AG04449 (cell line): ENCODE results near the gene ADAMTS18.

Experiments used
- CTCF ChIA-PET: fragments of 350-600 bp; formaldehyde crosslinking; extraction: SDS; loops from one replicate; lab custom pipeline; 2021; ENCODE audit warnings: antibody characterized with exemption; lab: Yijun Ruan, JAX
- POLR2A ChIA-PET: fragments of 400-600, 350-600 bp; formaldehyde crosslinking; extraction: SDS; loops from one replicate; lab custom pipeline; 2020; ENCODE audit warnings: antibody characterized with exemption, inconsistent platforms; lab: Yijun Ruan, JAX
- DNase-seq: peaks from one replicate; pipeline ENCODE4 v3.0.0-alpha.2; 2010; ENCODE audit warnings: low read depth, low spot score
- H3K4me3 ChIP-seq: 2 replicates; pipeline ENCODE4 v1.5.1; 2011; ENCODE audit warnings: low read depth, mild to moderate bottlenecking, control low read depth, low read length
- CTCF ChIP-seq: IDR thresholded peaks from one replicate; pipeline ENCODE4 v1.5.1; 2011; ENCODE audit warnings: mild to moderate bottlenecking, moderate library complexity, low read length, control low read depth, inconsistent platforms; ENCODE audit not compliant: insufficient read depth; ENCODE audit errors: missing control alignments

ADAMTS18 gene

DNA sequence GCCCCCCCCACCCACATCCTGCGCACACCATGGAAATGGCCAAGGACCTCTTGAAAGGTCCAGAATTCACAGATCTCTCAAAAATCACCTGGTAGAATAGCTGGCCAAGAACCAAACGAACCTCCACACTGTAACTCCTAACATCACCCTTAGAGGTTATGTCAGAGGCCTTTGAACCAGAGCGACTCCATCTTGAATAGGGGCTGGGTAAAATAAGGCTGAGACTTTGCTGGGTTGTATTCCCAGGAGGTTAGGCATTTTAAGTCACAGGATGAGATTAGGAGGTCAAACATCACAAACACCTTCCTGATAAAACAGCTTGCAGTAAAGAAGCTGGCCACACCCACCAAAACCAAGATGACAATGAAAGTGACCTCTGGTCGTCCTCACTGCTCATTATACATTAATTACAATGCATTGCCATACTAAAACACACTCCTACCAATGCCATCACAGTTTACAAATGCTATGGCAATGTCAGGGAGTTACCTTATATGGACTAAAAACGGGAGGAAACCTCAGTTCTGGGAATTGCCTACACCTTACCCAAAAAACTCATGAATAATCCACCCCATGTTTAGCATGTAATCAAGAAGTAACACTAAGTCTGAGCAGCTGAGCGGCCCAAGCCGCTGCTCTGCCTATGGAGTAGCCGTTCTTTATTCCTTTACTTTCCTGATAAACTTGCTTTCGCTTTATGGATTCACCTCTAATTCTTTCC, 200.9 kb downstream of the ADAMTS18 start:
- no peak for TF ChIP-seq CTCF
- DNase-seq: no peak
- ChIA-PET POLR2A (no interaction called here), CTCF (interaction anchor here (0.7 to 17.0 kb wide), 4 partner anchors 53 to 426 kb away, joined by 3 to 520 read pairs (median 10); no protein-coding TSS in a partner anchor)
- H3K4me3 ChIP-seq: no peak overlapping the region
